Dedifferentiated amniotic fluid mesenchymal stem cell (primary cell): ENCODE results near the gene CCL23.
A peak's percentile ranks its signal among the peaks of the same experiment; 100 is the strongest.

ENCODE experiments used
- DNase-seq: peaks from one replicate; pipeline ENCODE4 v3.0.0-alpha.2; 2016; ENCODE audit errors: extremely low spot score

The CCL23 gene

GRCh38 chr17:35969558-35970380 lies 48.0 kb downstream of the CCL23 start:
- DNase-seq = peak; percentile 83

- DNase-seq = no peak
Measured at GRCh38 chr17:35968520-35969054, 49.2 kb downstream of the CCL23 start.

- DNase-seq = no peak
Measured at GRCh38 chr17:35965272-35965671, 52.5 kb downstream of the CCL23 start.

DNA sequence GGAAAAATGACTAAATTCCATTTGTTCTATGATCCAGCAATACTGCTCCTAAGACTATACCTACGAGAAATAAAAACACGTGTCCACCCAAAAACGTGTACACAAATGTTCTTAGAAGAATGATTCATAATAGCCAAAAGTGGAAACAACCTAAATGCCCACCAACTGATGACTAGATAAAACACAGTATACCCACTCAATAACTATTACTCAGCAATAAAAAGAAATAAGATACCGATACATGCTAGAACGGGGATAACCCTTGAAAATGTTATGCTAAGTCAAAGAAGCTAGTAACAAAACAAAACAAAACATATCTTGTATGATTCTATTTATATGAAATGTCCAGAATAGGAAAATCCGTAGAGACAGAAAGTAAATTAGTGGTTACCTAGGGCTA lies 54.1 kb downstream of the CCL23 start:
- DNase-seq = no peak
